LNCaP clone FGC (cell line): ENCODE results near the gene PBX1.

Experiments used
- DNase-seq: peaks from one replicate; pipeline ENCODE4 v3.0.0-alpha.2; 2011; ENCODE audit warnings: low read depth
- H3K4me3 ChIP-seq: 2 replicates; pipeline ENCODE4 v1.5.1; 2011; ENCODE audit warnings: mild to moderate bottlenecking, low read depth, low read length, control low read depth
- TF ChIP-seq, protein P1 (sequence below): IDR thresholded peaks from 2 replicates; pipeline ENCODE4 v1.5.1; 2012; ENCODE audit warnings: mild to moderate bottlenecking; ENCODE audit not compliant: control insufficient read depth, insufficient read depth; ENCODE audit errors: extremely low read depth

The PBX1 gene

DNA sequence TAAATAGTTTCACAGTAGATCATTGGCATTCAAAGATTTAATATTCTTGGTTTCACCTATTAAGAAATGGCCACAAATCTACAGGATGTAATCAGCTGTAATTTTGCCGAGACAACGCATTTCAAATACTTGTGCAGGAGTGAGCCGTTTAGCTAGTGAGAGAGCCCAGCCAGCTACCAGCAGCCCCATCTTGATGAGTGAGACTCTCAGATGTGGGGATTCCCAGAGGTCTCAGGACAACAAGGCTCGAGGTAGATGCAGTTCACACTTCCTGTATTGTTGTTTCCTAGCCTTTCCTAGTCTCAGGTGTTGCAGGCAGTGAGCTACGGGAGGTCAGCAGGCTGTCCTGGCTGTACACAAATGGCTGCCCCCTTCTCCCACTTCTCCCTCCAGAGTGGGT is 108.6 kb downstream of the PBX1 start:
- TF ChIP-seq, protein P1, sequence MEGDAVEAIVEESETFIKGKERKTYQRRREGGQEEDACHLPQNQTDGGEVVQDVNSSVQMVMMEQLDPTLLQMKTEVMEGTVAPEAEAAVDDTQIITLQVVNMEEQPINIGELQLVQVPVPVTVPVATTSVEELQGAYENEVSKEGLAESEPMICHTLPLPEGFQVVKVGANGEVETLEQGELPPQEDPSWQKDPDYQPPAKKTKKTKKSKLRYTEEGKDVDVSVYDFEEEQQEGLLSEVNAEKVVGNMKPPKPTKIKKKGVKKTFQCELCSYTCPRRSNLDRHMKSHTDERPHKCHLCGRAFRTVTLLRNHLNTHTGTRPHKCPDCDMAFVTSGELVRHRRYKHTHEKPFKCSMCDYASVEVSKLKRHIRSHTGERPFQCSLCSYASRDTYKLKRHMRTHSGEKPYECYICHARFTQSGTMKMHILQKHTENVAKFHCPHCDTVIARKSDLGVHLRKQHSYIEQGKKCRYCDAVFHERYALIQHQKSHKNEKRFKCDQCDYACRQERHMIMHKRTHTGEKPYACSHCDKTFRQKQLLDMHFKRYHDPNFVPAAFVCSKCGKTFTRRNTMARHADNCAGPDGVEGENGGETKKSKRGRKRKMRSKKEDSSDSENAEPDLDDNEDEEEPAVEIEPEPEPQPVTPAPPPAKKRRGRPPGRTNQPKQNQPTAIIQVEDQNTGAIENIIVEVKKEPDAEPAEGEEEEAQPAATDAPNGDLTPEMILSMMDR, result no peak
- DNase-seq, result no peak
- no peak overlapping the region for H3K4me3 ChIP-seq

DNA sequence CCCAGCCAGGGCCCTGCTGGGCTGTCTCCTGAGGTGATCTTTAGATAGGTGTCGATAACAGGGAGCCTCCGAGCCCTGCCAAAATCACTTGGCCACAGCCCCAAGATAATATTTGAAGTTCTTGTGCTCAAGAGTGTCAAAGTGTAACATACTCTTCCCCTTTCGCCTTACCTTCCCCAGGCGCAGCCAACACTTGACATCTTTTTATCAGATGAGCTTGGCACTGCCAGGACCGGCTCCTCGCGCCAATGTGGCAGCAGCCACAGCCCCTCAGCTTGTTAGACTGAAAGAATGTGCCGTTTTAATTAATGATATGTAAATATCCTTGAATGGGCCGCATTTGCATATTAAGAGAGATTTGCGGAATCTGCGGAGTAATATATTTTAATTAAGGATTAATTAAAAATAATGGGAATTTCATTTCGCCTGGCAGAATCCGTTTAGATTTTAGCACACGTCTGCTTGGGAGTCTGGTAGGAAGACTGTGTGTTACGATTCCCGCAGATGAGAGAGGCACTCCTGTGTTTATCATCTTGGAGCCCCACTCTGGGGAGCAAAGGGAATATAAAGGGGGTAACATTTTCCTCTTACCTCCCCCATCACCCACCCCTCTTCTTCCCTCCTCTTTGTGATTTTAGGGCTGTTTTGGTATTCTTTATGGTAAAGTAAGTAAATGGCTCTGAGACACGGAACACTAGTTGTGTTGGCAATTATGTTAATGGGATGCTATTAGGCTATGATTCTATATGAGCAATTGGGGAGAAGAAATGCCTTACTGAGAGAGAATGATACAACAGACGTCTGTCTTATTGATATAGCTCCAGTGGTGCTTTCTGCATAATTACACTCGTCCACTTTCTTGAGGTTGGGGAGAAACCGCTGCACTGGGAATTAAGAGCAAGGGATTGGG is 109.8 kb downstream of the PBX1 start:
- TF ChIP-seq, protein P1, result no peak

DNA sequence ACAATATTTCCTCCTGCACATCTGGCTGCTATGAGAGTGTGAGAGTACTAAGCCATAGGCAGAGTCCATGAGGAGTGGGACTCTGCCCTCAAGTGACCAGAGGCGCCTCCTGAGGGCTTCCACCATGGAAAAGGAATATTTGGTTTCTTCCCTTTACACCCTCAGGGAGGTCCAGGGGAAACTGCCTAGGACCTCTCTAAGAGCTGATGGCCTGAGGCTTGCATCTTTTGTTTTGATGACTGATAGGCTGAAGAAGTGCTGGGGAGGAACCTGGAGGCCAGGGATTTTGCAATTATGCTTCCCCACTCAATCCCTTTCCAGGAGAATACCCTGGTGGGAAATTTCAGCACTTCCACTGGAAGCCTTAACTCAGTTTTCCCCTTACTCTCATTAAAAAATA is 111.0 kb downstream of the PBX1 start:
- H3K4me3 ChIP-seq, result no peak overlapping the region
- TF ChIP-seq, protein P1, result no peak
- no peak for DNase-seq

More for the DNA sequence above, 109.8 kb downstream of the PBX1 start:
- DNase-seq, result peak; percentile 96
- no peak overlapping the region for H3K4me3 ChIP-seq

DNA sequence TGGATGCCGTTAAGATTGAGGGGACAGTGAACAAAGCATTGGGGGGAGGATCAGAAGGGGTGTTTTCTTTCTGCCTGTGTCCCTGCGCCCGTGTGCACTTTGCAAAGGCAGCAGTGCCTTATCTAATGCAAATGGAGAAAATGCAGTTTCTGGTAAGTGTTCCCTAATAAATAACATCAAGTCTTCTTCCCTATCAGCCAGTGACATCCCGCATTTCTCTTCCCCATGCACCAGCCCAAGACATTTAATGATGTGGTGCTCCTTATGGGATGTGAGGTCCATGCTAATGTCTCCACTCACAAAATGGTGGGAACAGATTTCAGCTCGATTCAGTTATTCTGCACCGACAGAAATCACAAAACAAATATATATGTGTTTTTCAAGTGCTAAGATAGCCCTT is 111.8 kb downstream of the PBX1 start:
- TF ChIP-seq, protein P1, result no peak
- no peak overlapping the region for H3K4me3 ChIP-seq
- no peak for DNase-seq

DNA sequence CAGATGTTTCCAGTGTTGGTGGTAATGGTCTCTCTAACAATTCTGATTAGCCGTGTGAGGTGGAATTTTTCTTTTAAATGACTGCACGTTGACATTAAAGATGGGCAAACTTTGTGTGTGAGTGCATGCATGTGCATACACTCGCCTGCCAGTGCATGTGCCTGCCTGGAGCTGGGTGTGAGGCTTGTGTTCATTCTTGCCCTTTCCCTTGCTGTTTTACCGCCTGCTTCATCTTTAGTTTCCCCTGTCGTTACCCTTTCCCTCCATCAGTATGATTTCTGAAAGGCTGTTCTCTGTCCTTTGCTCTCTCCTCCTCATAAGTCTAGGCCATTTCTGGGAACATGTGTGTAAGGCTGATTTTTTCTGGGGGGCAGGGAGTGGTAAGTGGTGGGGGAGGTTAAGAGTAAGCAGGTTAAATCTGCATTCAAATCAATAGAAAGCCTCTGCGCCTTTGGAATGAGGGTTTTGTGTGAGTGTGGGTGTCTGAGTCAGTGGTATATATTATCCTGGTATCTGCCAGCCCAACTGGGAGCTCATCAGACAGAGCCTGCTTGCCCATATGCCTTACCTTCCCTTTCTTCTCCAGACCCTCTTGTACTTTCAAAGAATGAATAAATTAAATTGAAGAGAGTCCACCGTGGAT is 112.5 kb downstream of the PBX1 start:
- DNase-seq, result no peak
- TF ChIP-seq, protein P1, result no peak
- no peak overlapping the region for H3K4me3 ChIP-seq

DNA sequence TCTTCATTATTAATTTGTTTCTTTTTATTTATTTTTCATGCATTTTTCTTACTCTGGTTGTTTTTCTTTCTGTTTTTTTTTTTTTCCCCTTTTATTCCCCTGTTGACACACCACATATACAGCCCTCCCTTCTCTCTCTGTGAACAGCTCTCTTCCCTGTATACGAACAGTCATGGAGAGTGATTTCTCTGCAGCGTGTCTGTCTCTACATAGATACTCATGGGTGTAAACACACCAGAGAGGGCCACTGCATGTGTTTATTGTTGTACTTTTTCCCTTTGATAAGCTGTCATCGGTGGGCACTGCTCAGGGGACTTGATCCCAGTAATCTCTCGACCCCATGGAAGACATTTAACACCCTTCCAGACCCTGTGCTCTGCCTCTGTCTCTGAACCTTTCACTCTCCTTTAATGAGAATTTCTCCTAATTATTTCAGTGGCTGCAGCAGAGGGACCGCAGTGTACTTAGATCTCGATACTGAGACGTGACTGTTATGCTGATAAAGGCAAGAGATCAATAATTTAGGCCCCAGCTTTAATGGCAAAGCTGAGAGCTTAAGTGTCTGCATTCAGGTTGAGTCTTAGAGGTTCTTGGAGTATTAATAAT is 113.1 kb downstream of the PBX1 start:
- no peak for DNase-seq
- H3K4me3 ChIP-seq, result no peak overlapping the region
- TF ChIP-seq, protein P1, result no peak
